ENCODE measurements around the gene CSRNP3. TPM values are rescaled to one million over a fixed set of nuclear protein-coding genes. Genes with fewer than 3 reads are reported as not detected.

The CSRNP3 gene
- total RNA-seq, 6 experiments from 2014 or later: 0.25 to 2.0 (median 1.0) TPM

- Histone ChIP-seq H3K36me3 (no peaks in the 10 kb centered on the region), H3K4me1 (no peaks in the 10 kb centered on the region), H3K9me3 (no peaks in the 10 kb centered on the region), H3K27me3 (no peaks in the 10 kb centered on the region), H3K4me3 (no peak overlapping the region), H3K27ac (no peak overlapping the region)
- no peak for TF ChIP-seq CTCF (IDR thresholded peaks at IDR 0.05)
- no peak for TF ChIP-seq POLR2A (IDR thresholded peaks at IDR 0.05)
- DNase-seq (no peak), ATAC-seq (no peak)
- 81% methylated on average over 2 of the region's 2 CpGs for WGBS (ENCODE audit: insufficient coverage, low coverage, low lambda C conversion rate, missing lambda C conversion rate)
- intact Hi-C loops (cut with DNase I): no loop called here
Observed at GRCh38 chr2:165679621-165680020, 210.1 kb downstream of the CSRNP3 start.

GRCh38 chr2:165681841-165682240 lies 212.3 kb downstream of the CSRNP3 start:
- no peaks in the 10 kb centered on the region for H3K27me3 ChIP-seq
- intact Hi-C loops (cut with DNase I): no loop called here
- H3K9me3 ChIP-seq: no peaks in the 10 kb centered on the region
- ATAC-seq (no peak), DNase-seq (no peak)
- H3K4me3 ChIP-seq: no peak overlapping the region
- WGBS (ENCODE audit: insufficient coverage, low coverage, low lambda C conversion rate, missing lambda C conversion rate): 56% methylated on average over 1 of the region's 1 CpG
- no peak for TF ChIP-seq CTCF (IDR thresholded peaks at IDR 0.05)
- TF ChIP-seq POLR2A (IDR thresholded peaks at IDR 0.05): no peak
- no peaks in the 10 kb centered on the region for H3K36me3 ChIP-seq
- H3K27ac ChIP-seq: no peak overlapping the region
- no peaks in the 10 kb centered on the region for H3K4me1 ChIP-seq

GRCh38 chr2:165682546-165682945 lies 213.0 kb downstream of the CSRNP3 start:
- intact Hi-C loops (cut with DNase I): no loop called here
- ATAC-seq (no peak), DNase-seq (no peak)
- TF ChIP-seq CTCF (IDR thresholded peaks at IDR 0.05) (no peak), POLR2A (IDR thresholded peaks at IDR 0.05) (no peak)
- WGBS (ENCODE audit: insufficient coverage, low coverage, low lambda C conversion rate, missing lambda C conversion rate): 67% methylated on average over 1 of the region's 1 CpG
- Histone ChIP-seq H3K4me3 (no peak overlapping the region), H3K4me1 (no peaks in the 10 kb centered on the region), H3K27me3 (no peaks in the 10 kb centered on the region), H3K36me3 (no peaks in the 10 kb centered on the region), H3K27ac (no peak overlapping the region), H3K9me3 (no peaks in the 10 kb centered on the region)

GRCh38 chr2:165686800-165687199 lies 217.3 kb downstream of the CSRNP3 start:
- H3K27ac ChIP-seq: no peak overlapping the region
- no peak overlapping the region for H3K4me3 ChIP-seq
- H3K36me3 ChIP-seq: no peaks in the 10 kb centered on the region
- intact Hi-C loops (cut with DNase I): no loop called here
- no peaks in the 10 kb centered on the region for H3K9me3 ChIP-seq
- TF ChIP-seq CTCF (IDR thresholded peaks at IDR 0.05) (no peak), POLR2A (IDR thresholded peaks at IDR 0.05) (no peak)
- no peaks in the 10 kb centered on the region for H3K4me1 ChIP-seq
- H3K27me3 ChIP-seq: no peaks in the 10 kb centered on the region
- ATAC-seq (no peak), DNase-seq (no peak)
- 80% methylated on average over 2 of the region's 2 CpGs for WGBS (ENCODE audit: insufficient coverage, low coverage, low lambda C conversion rate, missing lambda C conversion rate)

GRCh38 chr2:165687426-165688002 lies 218.0 kb downstream of the CSRNP3 start:
- Histone ChIP-seq H3K4me3 (no peak overlapping the region), H3K27ac (no peak overlapping the region), H3K9me3 (no peaks in the 10 kb centered on the region), H3K27me3 (no peaks in the 10 kb centered on the region), H3K4me1 (no peaks in the 10 kb centered on the region), H3K36me3 (no peaks in the 10 kb centered on the region)
- intact Hi-C loops (cut with DNase I): no loop called here
- WGBS (ENCODE audit: insufficient coverage, low coverage, low lambda C conversion rate, missing lambda C conversion rate): 60% methylated on average over 4 of the region's 4 CpGs
- TF ChIP-seq CTCF (IDR thresholded peaks at IDR 0.05) (no peak), POLR2A (IDR thresholded peaks at IDR 0.05) (no peak)
- no peak for DNase-seq
- ATAC-seq: no peak

Measured in right lobe of liver (tissue), 6 donors.